ENCODE data around the gene INKA2.

GRCh38 chr1:111779546-111779945 lies 40.4 kb upstream of the INKA2 start:
- TF ChIP-seq CTCF (IDR thresholded peaks at IDR 0.05) (no peak), SIN3A (IDR thresholded peaks at IDR 0.05; ENCODE audit: borderline replicate concordance, insufficient read depth, low read depth, low read length) (no peak), POLR2AphosphoS5 (IDR thresholded peaks at IDR 0.05; ENCODE audit: low read depth, low read length) (no peak)

Data from Panc1 (cell line).